A673 (cell line): ENCODE results near the gene GRID1.

Source experiments
- CTCF ChIP-seq: fragments of 300-800, 200-600 bp; sonication (generic); conservative IDR thresholded peaks from 2 replicates; pipeline ENCODE4 v1.5.1; 2017; ENCODE audit warnings: low read depth, mild to moderate bottlenecking, antibody characterized with exemption, low read length, moderate library complexity, mixed read lengths
- EZH2 ChIP-seq: fragments of 200-600 bp; sonication (generic); IDR thresholded peaks from 2 replicates; pipeline ENCODE4 v1.6.1; 2017; ENCODE audit warnings: borderline replicate concordance, low read depth, mild to moderate bottlenecking, mixed read lengths, antibody characterized with exemption, low read length; ENCODE audit not compliant: poor library complexity, severe bottlenecking

- no peak for TF ChIP-seq CTCF
- no peak for TF ChIP-seq EZH2
Measured at GRCh38 chr10:86149257-86149656, 217.3 kb downstream of the GRID1 start.
